GM12874 (cell line): ENCODE measurements around the gene GMPR.

Experiments
- TF ChIP-seq, protein P1 (sequence below): IDR thresholded peaks from 2 replicates; pipeline ENCODE4 v1.5.1; 2011; ENCODE audit warnings: low read depth, mild to moderate bottlenecking, control low read depth, low read length, moderate library complexity; ENCODE audit not compliant: insufficient read depth

The GMPR gene

DNA sequence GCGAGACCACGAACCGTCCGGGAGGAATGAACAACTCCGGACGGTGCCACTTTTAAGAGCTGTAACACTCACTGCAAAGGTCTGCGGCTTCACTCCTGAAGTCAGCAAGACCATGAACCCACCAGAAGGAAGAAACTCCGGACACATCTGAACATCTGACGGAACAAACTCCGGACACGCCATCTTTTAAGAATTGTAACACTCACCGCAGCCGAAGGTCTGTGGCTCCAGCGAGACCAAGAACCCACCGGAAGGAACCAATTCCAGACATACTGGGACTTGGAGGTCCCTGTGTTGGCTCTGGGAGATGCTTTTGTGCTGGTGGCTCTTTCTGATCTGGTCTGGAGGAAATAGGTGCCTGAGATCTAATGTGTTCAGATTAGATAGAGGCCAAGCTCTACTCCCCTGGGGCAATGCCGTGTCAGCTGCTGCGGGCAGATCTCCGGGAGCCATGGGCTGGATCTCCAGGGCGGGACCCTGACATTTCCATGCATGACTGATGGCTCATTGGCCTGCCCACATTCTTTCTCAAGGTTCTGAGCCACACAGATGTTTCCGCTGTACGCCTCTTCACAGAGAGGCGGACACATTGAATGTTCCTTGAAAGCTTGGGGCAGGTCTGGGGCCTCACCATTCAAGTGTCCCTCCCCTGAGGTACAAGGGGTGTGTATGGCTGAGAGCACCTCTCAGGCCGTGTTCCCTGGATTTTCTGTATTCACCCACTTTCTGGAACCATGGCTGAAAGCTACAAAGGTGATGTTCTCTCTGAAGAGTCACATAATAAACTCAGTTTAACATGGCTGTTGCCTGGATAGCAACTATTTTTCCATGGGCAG, 29.3 kb downstream of the GMPR start:
- TF ChIP-seq, protein P1, sequence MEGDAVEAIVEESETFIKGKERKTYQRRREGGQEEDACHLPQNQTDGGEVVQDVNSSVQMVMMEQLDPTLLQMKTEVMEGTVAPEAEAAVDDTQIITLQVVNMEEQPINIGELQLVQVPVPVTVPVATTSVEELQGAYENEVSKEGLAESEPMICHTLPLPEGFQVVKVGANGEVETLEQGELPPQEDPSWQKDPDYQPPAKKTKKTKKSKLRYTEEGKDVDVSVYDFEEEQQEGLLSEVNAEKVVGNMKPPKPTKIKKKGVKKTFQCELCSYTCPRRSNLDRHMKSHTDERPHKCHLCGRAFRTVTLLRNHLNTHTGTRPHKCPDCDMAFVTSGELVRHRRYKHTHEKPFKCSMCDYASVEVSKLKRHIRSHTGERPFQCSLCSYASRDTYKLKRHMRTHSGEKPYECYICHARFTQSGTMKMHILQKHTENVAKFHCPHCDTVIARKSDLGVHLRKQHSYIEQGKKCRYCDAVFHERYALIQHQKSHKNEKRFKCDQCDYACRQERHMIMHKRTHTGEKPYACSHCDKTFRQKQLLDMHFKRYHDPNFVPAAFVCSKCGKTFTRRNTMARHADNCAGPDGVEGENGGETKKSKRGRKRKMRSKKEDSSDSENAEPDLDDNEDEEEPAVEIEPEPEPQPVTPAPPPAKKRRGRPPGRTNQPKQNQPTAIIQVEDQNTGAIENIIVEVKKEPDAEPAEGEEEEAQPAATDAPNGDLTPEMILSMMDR, result no peak

DNA sequence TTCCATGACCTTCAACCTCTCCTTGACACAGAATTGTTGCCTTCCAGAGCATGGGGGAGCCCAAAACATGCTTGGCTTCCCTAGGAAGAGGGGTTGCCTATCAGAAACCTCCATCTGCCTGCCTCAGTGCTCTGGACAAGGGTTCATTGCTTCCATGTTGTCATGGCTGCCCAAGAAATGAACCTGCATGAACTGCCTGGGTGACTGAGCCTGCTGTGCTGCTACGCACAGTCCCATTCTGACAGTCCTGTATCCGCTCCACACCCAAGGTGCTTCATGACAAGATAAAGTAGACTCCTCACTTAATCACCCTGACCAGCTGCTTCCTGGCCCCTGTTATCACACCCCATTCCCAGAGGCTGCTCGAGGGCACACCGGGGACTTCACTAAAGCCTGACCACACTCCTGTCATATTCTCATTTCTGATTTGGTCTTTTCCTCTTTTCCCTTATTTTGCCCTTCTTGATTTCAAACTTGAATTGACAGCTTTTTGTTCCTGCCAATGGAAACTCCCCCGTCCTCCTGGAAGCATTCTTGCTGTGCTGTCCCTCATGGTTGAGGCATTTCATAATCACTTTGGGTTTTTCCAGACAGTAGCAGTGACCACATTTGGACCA, 31.9 kb downstream of the GMPR start:
- TF ChIP-seq, protein P1, result no peak

DNA sequence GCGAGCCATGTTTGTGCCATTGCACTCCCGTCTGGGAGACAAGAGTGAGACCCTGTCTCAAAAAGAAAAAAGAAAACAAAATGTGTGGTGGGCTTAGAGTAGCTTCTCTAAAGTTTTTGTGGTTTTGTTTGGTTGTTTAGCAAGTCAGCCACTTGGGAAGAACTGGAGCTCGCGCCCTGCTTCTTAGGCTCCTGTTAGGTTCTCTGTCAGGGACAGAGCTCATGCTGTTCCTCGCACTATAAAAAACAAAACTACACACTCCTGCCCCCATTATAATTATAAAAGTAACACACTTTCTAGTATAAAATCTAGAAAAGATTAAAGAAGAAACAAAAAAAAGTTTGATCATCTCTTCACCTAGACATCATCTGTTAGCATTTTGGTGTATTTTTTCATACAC, 33.0 kb downstream of the GMPR start:
- TF ChIP-seq, protein P1, result no peak

DNA sequence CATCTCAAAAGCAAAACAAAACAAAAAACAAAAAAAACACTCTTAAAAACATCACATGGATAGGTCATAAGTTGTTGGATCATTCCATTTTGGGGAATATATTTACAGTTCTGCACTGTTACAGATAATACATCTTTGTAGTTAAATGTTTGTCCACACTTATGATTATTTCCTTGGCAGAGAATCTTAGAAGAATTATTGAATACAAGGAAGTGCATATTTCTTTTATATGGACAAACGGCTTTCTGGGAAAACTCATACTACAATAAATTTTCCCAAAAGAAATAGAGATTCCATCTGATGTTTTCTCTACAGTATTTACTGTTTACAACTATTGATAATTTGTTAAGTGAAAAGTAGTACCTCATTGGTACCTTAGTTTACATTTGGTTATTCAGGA, 33.8 kb downstream of the GMPR start:
- TF ChIP-seq, protein P1, result no peak

DNA sequence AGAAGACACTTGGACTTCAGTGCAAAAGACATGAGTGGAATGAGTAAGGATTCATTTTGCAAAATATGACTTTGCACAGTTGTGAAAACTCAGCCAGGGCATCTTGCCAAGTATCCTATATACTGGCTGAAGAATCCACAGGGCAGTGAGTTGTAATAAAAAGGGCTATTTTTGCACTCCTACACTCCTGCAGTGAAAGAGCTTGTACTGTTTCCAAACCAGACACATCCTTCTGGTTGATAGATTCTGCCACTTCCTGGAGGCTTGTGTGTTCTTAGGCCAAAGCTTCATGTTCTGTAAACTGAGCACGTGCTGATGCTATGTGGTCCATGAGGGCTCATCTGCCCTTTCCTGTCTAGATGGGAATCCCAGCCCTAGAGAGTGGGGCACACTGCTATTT, 34.9 kb downstream of the GMPR start:
- TF ChIP-seq, protein P1, result no peak

DNA sequence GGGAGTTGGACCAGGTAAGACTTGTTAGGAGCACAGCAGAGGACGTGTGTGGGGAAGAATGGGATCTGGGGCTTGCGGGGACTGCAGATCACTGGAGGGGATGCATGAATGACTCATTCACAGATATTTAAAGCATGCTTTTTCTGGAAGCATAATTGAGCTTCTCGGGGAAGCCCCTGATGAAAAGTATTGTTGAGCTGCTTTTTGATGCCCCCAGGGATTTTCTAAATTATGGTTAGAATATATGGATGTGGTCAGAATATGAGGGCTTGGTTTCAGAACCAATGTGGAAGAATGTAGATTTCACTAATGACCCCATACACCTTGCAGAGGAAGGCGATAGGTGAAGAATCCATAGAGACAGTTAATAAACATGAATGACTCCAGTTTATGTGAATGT, 36.1 kb downstream of the GMPR start:
- TF ChIP-seq, protein P1, result no peak

DNA sequence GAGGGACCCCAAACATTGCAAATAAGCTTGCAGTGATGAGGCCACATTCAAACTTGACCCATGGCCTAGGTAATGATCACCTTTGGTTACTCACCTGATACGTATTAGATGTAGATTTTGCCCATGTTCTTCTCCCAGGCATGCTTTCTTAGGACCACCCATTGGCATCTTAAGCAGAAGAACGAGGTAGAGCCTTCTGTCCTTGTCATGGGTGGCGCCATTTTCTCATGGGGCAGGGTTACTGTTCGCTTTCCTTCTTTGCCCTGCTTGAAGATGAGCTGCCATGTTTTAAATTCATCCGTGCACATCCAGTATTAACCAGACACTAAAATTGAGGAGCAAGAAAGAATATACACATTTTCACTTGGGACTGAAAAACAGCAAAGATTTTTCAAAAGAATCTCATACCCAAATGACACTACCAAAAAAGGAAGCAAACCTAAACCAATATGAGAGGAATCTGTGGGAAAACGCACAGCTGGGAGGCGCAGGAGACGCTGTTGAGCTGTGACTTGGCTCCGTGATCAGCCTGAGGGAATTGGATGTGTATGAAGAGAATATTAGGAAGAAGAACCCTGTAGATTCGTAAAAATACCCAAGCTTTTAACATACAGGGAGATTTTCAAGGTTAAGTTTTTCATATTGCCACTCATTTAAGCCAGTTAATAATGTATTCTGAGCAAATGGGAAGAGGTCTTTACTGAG, 36.6 kb downstream of the GMPR start:
- TF ChIP-seq, protein P1, result no peak
